Amygdala (tissue), 56 donors: Measurements from ENCODE around the gene ZBTB25.

ENCODE experiments used
- DNase-seq, 56 donors: peaks; one replicate each; lab custom pipeline; 2025; lab: John Stamatoyannopoulos, UW

Gene ZBTB25

DNA sequence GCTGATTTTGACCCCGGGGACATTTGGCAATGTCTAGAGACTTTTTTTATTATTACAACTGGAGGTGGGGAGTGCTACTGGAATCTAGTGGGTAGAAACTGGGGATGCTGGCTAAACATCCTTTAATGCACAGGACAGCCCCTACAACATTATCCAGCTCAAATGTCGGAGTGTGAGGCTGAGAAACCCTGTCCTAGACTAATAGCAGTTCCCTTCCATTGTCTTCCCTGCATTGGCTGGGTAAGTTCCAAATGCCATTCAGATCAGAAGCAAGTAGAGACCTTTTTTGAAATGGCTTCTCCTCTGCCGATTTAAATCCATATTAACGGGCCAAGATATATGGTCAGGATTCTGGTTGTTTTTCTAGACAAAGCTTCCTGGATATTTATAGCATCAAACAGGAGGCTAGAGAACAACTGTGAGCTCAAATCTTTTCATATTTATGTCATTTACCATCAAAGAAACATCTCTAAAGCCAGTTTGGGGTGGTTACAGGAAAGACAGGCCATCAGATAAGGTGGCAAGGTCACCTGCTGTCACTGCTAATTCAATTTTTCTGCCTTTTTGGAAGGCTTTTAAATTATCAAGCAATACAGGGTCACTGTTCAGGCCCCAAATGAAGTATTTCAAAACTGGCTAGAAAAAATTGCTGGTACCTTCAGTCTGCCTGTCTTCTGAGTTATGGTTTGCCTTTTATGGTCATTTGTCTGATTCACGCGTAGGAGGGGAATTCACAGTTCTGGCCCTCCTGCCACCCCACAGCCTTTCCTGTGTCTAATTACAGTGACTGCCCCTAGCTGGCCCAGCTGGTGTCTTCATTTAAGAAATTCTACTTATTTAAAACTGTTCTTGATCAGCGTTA is 58.4 kb downstream of the ZBTB25 start:
- peak in 13 of 56 donors; percentile 4 to 51 (median 24) for DNase-seq

DNA sequence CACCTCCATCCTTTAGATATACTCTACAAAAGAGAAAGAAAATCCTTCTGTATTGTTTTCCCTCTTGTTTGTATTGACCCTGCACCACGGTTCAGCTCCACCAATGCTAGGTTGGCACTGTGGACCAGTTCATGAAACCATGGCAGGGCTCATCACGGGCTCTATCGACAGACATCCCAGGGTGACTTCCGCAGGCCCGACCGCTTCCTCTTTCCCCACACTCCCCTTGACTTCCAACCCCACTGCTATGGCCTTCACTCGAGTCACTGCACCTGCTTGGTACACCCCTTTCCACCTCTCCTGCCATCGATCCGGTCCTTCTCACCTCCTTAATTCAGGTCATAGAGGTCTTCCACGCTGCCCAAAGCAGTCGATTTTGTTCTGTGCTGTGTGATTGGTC is 59.5 kb downstream of the ZBTB25 start:
- DNase-seq = no peak

DNA sequence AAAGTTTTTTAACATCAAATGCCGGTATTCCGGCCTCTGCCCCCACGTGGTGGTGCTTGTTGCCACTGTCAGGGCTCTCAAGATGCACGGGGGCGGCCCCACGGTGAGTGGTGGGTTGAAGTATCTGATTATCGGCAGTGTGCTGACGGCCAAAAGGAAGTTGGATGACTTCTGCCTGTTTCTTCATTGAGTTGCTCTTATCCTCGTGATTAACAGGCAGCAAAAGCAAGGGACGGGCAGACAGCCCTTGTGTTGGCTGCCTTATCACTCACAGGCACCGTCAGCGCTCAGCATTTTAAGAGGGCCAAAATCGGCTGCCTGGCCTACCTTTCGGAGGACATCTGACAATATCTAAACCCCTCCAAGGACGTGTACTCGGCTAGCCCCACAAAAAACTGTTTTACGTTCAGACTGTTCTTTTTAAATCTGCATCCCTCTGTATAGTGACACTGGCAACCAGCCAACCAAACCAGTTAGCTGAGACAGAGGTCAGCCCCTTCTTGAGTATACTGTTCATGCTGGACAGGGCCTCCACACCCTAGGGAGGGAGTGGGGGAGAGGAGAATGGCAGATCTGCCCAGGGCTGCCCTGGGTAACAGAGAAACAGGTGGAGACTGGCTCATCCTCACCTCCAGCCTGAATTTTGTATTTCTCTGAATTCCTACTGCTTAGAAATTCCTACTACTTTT is 61.2 kb downstream of the ZBTB25 start:
- DNase-seq = no peak

DNA sequence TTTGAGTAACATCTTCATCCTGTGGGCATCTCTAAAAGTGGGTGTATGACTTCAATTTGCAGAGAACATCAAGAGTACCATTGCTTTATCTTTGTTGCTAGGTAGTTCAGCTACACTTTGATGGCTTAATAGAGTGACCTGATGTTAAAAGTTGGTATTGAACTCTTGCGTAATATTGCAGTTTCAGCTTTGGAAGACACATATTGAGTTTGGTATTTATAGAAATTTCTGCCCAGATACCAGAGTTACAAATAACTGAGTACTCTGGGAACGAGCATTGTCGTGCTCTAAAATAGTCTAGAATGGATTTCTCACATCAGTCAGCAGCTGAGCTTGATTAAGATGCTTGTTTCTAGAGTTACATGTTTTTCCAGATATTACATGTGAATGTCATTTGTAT is 63.1 kb downstream of the ZBTB25 start:
- DNase-seq = no peak

DNA sequence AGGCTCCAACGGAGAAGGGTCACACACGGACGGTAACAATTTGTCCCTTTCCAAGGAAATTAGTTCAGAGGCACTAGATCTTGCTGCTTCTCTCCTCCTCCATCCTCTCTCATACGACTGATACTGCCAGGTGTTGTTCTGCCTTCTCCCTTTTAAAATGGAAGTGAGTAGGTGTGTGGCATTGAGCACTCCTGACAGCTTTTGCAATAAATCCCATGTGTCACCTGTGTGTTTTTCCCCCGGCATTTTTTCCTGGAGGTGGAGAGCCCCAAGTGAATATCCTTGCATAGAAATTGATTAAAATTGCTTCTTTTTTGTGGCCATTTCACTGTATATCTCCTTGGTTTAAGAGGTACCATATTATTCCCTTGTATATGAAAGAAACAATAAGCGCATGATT is 64.5 kb downstream of the ZBTB25 start:
- peak in 4 of 56 donors; percentile 8 to 28 (median 20) for DNase-seq

DNA sequence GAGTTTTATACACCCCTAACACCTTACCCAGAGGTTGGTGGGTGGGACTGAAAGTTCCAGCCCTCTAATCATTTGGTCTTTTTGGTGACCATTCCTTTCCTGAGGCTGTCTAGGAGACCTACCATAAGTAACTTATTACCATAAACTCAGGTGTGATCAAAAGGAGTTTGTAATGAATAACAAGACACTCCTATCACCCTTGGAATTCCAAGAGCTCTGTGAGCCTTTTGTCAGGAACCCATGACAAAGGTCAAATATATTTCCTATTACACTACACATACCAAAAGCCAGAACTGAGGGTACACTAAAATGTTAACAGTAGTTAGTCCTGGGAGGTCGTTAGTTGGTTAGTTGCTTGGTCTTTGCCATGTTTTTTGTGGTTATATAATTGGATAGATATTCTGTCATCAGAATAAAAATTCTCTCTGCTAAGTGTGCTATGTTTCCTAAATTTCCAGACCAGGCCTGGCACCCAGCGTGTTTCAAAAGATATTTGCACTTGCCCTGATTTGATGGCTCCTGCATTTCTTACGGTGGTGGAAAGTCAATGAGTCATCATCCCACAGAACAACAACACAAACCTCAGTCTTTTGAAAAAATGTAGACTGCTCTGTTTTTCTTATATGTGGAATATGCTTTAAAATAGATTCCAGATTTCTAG is 65.3 kb downstream of the ZBTB25 start:
- peak in 1 of 56 donors; percentile 4 for DNase-seq

DNA sequence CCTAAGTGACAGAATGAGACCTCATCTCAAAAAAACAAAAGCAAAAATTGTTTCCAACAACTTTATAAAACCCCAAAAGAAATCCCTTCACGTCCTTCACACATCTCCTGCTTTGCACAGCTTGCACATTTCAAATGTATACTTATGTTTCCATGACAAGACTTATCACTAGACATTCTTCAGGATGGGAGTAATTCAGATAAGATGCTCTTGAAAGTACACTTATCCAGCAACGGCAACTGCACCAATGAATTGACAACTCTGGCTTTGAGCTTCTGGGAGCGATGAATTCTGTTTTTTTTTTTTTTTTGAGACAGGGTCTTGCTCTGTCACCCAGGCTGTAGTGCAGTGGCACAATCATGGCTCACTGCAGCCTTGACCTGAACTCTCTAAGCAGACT is 69.1 kb downstream of the ZBTB25 start:
- no peak for DNase-seq

DNA sequence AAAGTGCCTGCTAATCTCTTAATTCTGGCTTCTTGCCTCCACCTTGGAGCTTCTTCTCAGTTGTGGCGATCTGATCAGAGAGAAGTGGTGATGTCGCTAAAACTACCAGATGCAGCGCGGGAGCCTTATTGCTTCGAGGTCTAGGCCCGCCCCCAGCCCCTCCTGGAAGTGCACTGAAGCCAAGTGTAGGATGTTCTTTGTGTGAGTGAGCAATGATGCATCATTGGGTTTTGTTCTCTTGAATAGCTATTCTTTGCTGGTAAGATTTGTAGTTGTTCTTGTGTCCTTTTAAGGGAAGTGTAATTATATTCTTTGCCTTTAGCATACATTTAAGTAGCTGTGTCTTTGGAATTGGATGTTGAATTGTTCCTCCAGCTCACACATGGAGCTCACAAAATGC is 79.7 kb downstream of the ZBTB25 start:
- peak in 18 of 56 donors; percentile 4 to 45 (median 19) for DNase-seq

DNA sequence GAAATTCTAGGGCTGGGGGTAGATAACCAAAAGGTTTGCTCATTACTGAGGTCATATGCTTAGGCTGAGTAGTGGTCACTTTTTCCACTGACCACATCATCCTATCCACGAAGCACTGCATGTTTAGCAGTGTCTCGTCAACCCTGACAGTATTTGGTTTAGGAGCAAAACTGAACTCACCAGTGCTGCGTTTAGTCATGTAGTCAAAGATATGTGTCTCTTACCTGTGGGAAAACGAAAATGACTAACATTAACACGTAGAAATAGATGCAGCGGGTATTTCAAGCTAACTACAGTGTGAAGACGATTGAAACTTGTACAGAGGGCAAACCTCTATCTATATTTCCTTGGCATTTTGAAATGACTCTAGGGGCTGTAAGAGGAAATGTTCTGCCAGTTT is 80.9 kb downstream of the ZBTB25 start:
- no peak for DNase-seq

DNA sequence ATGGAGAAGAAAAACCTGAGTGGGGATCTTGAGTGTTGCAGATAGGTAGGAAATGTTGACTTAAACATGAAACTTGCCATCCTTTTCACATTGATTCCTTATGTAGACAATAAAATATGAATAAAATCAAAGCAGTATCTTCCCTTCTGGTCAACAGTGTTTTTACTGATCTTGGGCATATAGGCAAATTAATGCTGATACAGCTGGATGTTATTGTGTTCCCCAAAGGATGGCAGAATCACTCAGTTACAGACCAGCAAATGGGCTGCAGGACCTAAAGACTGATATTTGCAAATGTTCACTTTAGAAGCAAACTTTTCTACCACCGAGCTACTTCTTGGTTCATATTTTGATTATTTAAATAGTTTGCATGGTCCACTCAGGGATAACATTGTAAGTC is 81.6 kb downstream of the ZBTB25 start:
- DNase-seq = no peak

DNA sequence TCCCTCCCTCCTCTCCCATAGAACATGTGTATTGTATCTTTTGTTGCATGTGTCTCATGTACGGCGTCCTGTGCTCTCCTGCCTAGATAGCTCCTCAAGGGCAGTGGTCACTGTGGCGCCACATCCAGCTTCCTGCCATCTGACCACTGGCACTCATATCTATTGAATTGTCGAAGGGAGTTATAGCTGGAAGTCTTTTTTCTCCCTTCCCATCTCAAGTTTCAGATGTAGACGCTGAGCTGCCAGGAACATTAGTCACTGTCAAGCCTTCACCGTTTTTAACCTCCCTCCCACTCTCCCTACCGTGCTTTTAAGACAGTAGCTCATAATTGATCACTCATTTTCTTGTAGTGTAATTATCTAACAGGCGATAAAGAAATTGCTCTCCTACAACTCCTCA is 82.5 kb downstream of the ZBTB25 start:
- DNase-seq = peak in 6 of 56 donors; percentile 5 to 48 (median 26)

DNA sequence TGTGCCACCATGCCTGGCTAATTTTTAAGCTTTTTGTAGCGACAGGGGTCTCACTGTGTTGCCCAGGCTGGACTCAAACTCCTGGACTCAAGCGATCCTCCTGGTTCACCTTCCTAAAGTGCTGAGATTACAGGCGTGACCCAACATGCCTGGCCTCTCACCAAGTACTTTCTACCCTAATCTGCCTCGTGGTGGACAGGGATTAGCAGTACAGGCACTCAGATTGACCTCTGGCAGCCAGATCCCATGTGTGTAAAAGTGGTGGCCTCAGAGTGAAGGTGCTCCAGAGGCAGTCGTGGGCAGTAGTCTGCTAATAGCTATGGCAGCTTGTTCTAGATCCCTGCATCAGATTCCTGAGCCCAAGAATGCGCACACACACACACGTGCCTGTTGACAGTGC is 84.6 kb downstream of the ZBTB25 start:
- no peak for DNase-seq

DNA sequence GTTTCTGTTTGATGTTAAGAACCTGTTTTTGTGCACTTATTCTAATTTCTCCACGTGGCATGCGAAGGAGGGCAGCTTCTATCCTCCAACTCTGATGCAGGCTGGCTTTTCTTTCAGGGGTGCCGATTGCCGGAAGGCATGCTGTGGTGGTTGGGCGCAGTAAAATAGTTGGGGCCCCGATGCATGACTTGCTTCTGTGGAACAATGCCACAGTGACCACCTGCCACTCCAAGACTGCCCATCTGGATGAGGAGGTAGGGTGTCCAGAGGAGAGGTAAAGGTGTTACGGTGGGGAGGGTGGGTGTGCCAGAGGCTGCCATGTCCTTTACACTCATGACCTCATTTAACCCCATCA is 85.9 kb downstream of the ZBTB25 start:
- no peak for DNase-seq

DNA sequence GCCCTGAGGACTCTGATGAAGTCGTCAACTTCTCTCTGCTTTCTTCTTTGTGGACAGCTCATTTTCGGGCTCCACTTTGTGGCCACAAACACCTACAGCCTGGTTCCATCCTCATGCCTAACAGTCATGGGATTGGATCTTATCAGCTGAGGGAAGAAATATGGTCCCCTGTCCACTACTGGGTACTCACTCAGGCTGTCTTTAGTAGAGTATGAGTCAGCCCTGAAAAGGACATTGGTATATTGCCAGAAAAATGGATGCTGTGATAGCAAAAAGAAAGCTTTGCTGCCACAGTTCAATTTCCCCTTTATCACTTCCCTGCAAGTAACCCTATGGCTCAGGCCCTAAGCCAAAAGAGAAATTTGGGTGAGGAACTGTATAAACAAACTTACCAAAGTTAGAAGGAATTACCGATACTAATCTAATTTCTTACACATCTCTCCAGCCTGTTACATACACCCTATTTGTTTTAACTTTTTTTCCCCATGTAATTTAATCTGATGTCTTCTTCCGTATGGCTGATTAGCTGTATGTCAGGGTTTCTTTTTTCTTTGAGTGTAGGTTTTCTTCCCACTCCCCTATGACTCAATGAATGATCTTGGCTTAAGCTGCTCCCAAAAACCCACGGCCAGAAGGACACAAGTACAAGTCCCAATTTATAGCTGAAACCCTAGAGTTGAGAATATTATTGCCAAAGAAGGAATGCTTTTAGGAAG is 86.4 kb downstream of the ZBTB25 start:
- no peak for DNase-seq

DNA sequence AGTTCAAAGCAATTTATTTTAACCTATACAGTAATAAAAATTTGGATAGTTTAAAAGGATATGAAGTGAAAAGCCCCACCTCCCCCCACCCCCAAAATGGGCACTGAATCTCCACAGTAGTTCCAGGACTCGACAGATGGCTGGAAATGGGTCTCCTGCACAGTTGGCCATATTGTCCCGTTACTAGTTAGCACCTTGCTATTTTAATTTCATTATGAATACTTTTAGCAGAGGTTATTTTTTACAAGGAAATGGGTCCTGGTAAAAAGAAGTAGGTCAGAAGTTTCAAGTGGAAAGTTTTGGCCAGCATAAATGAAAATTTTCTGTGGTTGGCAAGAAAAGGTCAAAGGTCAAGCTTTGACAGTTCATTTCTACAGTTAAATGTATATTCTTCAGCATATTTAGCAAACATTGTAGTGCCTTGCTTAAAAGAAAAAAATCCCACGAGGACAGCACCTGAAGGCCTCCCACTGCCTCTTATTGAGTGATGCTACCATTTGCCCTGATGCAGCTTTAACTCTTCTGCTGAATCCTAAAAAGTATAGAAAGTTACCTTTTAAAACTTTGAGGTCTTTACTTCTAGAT is 87.2 kb downstream of the ZBTB25 start:
- no peak for DNase-seq

DNA sequence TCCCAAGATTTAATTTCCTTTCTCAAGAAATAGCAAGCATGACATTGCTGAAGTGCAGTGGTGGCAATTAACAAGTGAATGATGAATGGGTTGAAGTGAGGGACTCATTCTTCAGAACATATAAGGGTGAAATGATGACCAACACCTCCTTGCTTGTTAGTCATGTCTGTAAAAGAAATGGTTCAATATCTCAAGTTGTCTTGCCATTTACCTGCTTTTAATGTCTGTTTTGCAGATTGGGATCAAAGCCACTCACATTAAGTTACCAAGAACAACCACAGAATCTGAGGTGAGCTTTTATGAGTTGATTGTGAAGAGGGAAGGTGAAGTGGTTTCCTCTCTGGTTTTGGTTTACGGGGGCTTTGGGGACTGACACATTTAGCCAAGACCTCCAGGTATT is 91.4 kb downstream of the ZBTB25 start:
- no peak for DNase-seq

DNA sequence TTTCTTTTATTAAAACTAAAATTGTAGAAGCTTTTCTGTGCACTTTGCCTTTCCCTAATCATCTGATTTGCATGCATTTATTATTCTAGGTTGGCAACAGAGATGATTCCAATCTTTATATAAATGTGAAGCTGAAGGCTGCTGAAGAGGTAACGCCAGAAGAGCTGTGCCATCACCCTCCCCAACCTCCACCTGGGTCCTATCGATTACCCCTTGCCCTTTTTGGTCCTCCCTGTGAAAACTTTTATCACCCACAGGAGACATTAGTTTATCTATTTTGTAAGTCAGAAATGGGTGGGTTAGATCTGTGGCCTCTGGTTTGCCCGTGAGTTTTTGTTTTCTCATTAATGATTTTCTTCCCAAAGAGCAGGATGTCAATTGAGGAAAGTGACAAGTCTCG is 92.6 kb downstream of the ZBTB25 start:
- no peak for DNase-seq

DNA sequence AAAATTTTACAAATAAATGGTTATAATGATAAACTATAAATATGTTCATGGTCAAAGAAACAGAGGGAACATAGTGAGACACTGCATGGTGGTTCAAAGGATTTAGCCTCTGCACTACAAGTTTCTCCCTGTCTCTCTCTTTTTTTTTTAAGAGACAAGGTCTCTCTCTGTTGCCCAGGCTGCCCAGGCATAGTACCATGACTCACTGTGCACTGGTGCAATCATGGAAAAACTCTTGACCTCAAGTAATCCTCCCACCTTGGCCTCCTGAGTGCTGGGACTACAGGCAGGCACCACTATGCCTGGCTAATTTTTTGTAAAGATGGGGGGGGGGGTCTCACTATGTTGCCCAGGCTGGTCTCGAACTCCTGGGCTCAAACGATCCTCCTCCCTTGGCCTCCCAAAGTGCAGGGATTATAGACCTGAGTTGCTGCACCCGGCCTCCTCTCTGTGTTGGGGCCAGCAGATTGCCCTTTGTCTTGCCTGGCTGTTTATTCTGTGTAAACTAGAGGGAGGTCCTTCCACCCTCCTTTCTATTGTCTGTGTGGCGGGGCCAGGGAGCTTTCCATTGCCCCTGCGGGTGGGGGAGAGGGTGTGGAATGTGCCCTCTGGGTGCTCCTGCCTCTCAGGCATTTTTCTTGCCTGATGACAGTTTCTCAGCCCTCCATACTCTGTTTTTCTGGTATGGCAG is 93.4 kb downstream of the ZBTB25 start:
- no peak for DNase-seq

DNA sequence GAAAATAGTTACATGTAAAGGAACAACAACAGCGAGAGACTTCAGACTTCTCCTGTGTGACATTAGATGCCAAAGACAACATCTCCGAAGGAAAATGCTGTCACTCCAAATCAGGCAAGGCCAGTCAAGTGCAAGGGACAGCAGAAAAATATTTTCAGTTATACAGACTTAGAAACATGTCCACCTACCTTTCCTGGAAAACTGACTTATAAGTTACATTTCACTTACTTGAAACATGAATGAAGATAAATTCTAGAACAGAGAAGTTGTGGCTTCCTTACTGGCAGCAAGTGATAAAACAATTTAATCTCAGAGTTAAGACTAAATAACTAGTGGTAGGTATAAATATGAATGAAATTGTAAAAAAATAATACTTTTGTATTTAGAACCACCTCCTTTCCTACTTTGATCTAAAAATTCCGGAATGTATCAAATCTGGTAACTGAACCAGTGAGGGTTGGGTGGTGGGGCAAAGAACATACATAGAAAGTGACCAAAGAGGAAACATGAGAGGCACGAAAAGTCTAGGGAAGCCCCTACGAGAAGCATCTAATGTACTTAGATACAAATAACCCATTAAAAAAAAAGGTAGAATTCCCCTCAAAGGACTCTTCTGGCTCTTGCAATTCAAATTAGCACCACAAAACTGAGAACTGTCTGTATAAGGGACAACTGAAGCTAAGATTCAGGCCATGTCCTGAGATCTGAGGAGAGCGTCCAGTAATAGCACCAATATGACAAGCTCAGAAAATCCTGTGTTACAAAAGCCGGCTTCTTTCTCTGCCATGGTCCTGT is 94.3 kb downstream of the ZBTB25 start:
- no peak for DNase-seq
